Measurements from ENCODE around the gene MEGF6. TPM values are rescaled to one million over a fixed set of nuclear protein-coding genes. Genes with fewer than 3 reads are reported as not detected.

Gene MEGF6
- total RNA-seq, 2 experiments from 2014 or later, result 2.0 to 2.5 TPM

DNA sequence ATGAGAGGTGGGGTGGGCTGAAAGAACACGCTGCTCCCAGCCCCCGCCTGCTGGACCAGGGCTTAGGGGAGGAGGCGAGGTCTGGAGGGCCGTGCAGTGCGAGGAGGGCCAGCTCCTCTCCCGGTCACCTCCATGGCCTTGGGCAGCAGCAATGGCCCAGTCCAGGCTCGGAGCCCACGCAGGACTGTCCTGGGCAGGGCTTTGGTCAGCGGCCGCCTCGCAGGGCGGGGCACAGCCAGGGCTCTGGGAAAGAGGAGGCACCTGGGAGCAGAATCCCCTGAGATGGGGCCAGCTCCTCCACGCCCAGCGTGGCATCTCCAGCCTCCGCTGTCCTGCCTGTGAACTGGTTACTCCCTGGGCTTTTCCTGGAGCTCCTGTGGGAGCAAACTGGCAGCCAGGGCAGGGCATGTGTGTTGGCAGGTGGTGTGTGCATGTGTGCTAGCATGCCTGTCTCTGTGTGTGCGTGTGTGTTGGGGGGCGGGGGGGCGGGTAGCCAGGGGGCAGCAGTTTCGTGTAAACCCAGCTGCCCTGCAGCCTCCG is 129.4 kb downstream of the MEGF6 start:
- no peak overlapping the region for H3K27ac Mint-ChIP-seq
- H3K4me3 Mint-ChIP-seq, result no peak overlapping the region
- DNase-seq, result no peak
- intact Hi-C loops (cut with micrococcal nuclease), result loop anchor here (2.0 kb wide), 1 partner anchor 29 kb away; no protein-coding TSS in a partner anchor
- ChIA-PET POLR2A (no interaction called here), CTCF (interaction anchor here (1.7 to 2.2 kb wide), 2 partner anchors 9 to 29 kb away, joined by 6 to 15 read pairs; no protein-coding TSS in a partner anchor)
- no peaks in the 10 kb centered on the region for H3K36me3 Mint-ChIP-seq (ENCODE audit: low read depth)
- H3K9me3 Mint-ChIP-seq, result no peaks in the 10 kb centered on the region
- no peak for TF ChIP-seq CTCF (IDR thresholded peaks at IDR 0.05)
- no peaks in the 10 kb centered on the region for H3K4me1 Mint-ChIP-seq (ENCODE audit: low read depth)
- peaks cover 1% of the 10 kb centered on the region for H3K27me3 Mint-ChIP-seq
- no peak for ATAC-seq

- TF ChIP-seq CTCF (IDR thresholded peaks at IDR 0.05), result no peak
- Mint-ChIP-seq H3K4me3 (no peak overlapping the region), H3K27ac (no peak overlapping the region), H3K27me3 (peaks cover 1% of the 10 kb centered on the region), H3K36me3 (ENCODE audit: low read depth) (no peaks in the 10 kb centered on the region), H3K4me1 (ENCODE audit: low read depth) (no peaks in the 10 kb centered on the region), H3K9me3 (no peaks in the 10 kb centered on the region)
- ATAC-seq (no peak), DNase-seq (no peak)
- POLR2A ChIA-PET, result no interaction called here
- intact Hi-C loops (cut with micrococcal nuclease), result no loop called here
- CTCF ChIA-PET, result interaction anchor here (1.4 to 2.2 kb wide), 2 partner anchors 10 to 28 kb away, joined by 3 to 15 read pairs; no protein-coding TSS in a partner anchor
Observed at GRCh38 chr1:3481046-3481445, 130.3 kb downstream of the MEGF6 start.

GRCh38 chr1:3480369-3480719 is 131.0 kb downstream of the MEGF6 start:
- TF ChIP-seq CTCF (IDR thresholded peaks at IDR 0.05), result no peak
- ATAC-seq, result no peak
- peaks cover 1% of the 10 kb centered on the region for H3K27me3 Mint-ChIP-seq

GRCh38 chr1:3479511-3480368 is 131.6 kb downstream of the MEGF6 start:
- no peak overlapping the region for H3K4me3 Mint-ChIP-seq
- intact Hi-C loops (cut with micrococcal nuclease), result no loop called here
- POLR2A ChIA-PET, result no interaction called here
- peaks cover 1% of the 10 kb centered on the region for H3K27me3 Mint-ChIP-seq
- no peak overlapping the region for H3K27ac Mint-ChIP-seq
- no peaks in the 10 kb centered on the region for H3K4me1 Mint-ChIP-seq (ENCODE audit: low read depth)
- ATAC-seq (no peak), DNase-seq (no peak)
- H3K36me3 Mint-ChIP-seq (ENCODE audit: low read depth), result no peaks in the 10 kb centered on the region
- TF ChIP-seq CTCF (IDR thresholded peaks at IDR 0.05), result no peak
- CTCF ChIA-PET, result interaction anchor here (1.4 kb wide), 1 partner anchor 11 kb away, joined by 3 read pairs; no protein-coding TSS in a partner anchor
- no peaks in the 10 kb centered on the region for H3K9me3 Mint-ChIP-seq

More at GRCh38 chr1:3480369-3480719, 131.0 kb downstream of the MEGF6 start:
- CTCF ChIA-PET, result interaction anchor here (1.4 kb wide), 1 partner anchor 11 kb away, joined by 3 read pairs; no protein-coding TSS in a partner anchor
- Mint-ChIP-seq H3K4me3 (no peak overlapping the region), H3K4me1 (ENCODE audit: low read depth) (no peaks in the 10 kb centered on the region), H3K36me3 (ENCODE audit: low read depth) (no peaks in the 10 kb centered on the region), H3K27ac (no peak overlapping the region), H3K9me3 (no peaks in the 10 kb centered on the region)
- POLR2A ChIA-PET, result no interaction called here
- intact Hi-C loops (cut with micrococcal nuclease), result no loop called here
- DNase-seq, result no peak

DNA sequence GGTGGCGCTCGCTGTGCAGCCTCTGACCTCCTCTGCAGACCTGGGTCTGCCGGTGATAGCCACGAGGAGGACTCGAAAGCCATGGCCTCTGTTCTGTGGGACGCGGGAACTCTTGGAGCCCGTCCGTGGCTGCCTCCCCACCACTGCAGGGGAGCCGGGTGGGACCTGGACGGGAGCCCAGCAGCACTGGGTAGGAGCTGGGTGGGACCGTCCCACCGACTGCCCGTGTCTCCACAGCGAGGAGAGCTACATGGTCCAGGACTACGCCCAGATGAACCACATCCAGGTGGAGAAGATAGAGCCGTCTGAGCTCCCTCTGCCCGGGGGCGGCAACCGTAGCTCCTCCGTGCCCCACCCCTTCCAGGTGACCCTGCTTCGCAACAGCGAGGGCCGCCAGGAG is 133.1 kb downstream of the MEGF6 start:
- Mint-ChIP-seq H3K27me3 (no peaks in the 10 kb centered on the region), H3K9me3 (no peaks in the 10 kb centered on the region), H3K36me3 (ENCODE audit: low read depth) (no peaks in the 10 kb centered on the region), H3K4me1 (ENCODE audit: low read depth) (no peaks in the 10 kb centered on the region), H3K4me3 (no peak overlapping the region), H3K27ac (no peak overlapping the region)
- no peak for TF ChIP-seq CTCF (IDR thresholded peaks at IDR 0.05)
- POLR2A ChIA-PET, result no interaction called here
- DNase-seq, result no peak
- ATAC-seq, result no peak
- CTCF ChIA-PET, result interaction anchor here (1.0 kb wide), 1 partner anchor 13 kb away, joined by 4 read pairs; no protein-coding TSS in a partner anchor
- intact Hi-C loops (cut with micrococcal nuclease), result no loop called here

All from activated CD8-positive, alpha-beta T cell treated with anti-CD3 and anti-CD28 coated beads for 36 hours (primary cell).